Liver (tissue), 3 donors: ENCODE measurements around the gene ZMYND8.

Experiments
- CTCF ChIP-seq: fragments of 150-350 bp; IDR thresholded peaks from 2 replicates; pipeline ENCODE4 v1.5.1; 2017; ENCODE audit warnings: improper control_type of control experiment, low read depth, low read length; ENCODE audit not compliant: missing input control
- EGR1 ChIP-seq, 2 donors: IDR thresholded peaks; 2 replicates each; pipeline ENCODE4 v1.6.1; 2016 to 2018; ENCODE audit warnings: antibody characterized with exemption in 2 of 2, low read depth in 2 of 2
- MAX ChIP-seq: IDR thresholded peaks from 2 replicates; pipeline ENCODE4 v1.6.1; 2016; ENCODE audit warnings: antibody characterized with exemption
- RAD21 ChIP-seq, 2 donors: IDR thresholded peaks; 2 replicates each; pipeline ENCODE4 v1.6.1; 2016; ENCODE audit warnings: antibody characterized with exemption in 2 of 2, mild to moderate bottlenecking in 2 of 2
- RXRA ChIP-seq, 2 donors: IDR thresholded peaks; 2 replicates each; pipeline ENCODE4 v1.6.1; 2017 to 2018; ENCODE audit warnings: antibody characterized with exemption in 2 of 2, mild to moderate bottlenecking in 1 of 2
- TAF1 ChIP-seq: conservative IDR thresholded peaks from 2 replicates; pipeline ENCODE4 v1.6.1; 2016; ENCODE audit warnings: antibody characterized with exemption, mild to moderate bottlenecking
- YY1 ChIP-seq: IDR thresholded peaks from 2 replicates; pipeline ENCODE4 v1.6.1; 2016; ENCODE audit warnings: antibody characterized with exemption, mild to moderate bottlenecking
- donor health status: healthy.
- donor health status: healthy.

GRCh38 chr20:47284373-47284772 is 72.1 kb downstream of the ZMYND8 start:
- TF ChIP-seq RAD21 (IDR thresholded peaks at IDR 0.05) (no peak), CTCF (no peak), EGR1 (IDR thresholded peaks at IDR 0.05; ENCODE audit: low read depth in 2 of 2) (no peak), YY1 (no peak), TAF1 (no peak), RXRA (IDR thresholded peaks at IDR 0.05) (no peak), MAX (no peak)
